Posterior vena cava (tissue), 2 donors: ENCODE results near the gene NCSTN. TPM values are rescaled to one million over a fixed set of nuclear protein-coding genes. Genes with fewer than 3 reads are reported as not detected.
"Not testable (repeated sequence)": the region's sequence is repeated elsewhere in the genome, so short reads cannot be mapped to it uniquely, and the experiment has no call there.

Source experiments
- DNase-seq: peaks from one replicate; pipeline ENCODE4 v3.0.0-alpha.2; 2020; ENCODE audit warnings: low spot score
- intact Hi-C, 2 donors: fragments of 100-400 bp; cut with DNase I; formaldehyde crosslinking; loops; one replicate each; pipeline versions ENCODE4 v1.14.1 to v1.14.2; 2022 to 2023
- total RNA-seq, 2 donors: library from RNA; stranded (reverse); fragmentation: NEBNext Ultra II Directional; extraction: Animal tissue kit (Norgen Biotek cat#: 25700); gene quantifications; one replicate each; pipeline ENCODE4 v1.2.1, GENCODE V29; 2021
- donor health status: DM: yes; HTN: yes; CAD: no.
- donor health status: DM: yes; HTN: yes; CAD: no.

Gene NCSTN
- total RNA-seq, 2 donors from 2014 or later = 57.3 to 78.9 TPM

DNA sequence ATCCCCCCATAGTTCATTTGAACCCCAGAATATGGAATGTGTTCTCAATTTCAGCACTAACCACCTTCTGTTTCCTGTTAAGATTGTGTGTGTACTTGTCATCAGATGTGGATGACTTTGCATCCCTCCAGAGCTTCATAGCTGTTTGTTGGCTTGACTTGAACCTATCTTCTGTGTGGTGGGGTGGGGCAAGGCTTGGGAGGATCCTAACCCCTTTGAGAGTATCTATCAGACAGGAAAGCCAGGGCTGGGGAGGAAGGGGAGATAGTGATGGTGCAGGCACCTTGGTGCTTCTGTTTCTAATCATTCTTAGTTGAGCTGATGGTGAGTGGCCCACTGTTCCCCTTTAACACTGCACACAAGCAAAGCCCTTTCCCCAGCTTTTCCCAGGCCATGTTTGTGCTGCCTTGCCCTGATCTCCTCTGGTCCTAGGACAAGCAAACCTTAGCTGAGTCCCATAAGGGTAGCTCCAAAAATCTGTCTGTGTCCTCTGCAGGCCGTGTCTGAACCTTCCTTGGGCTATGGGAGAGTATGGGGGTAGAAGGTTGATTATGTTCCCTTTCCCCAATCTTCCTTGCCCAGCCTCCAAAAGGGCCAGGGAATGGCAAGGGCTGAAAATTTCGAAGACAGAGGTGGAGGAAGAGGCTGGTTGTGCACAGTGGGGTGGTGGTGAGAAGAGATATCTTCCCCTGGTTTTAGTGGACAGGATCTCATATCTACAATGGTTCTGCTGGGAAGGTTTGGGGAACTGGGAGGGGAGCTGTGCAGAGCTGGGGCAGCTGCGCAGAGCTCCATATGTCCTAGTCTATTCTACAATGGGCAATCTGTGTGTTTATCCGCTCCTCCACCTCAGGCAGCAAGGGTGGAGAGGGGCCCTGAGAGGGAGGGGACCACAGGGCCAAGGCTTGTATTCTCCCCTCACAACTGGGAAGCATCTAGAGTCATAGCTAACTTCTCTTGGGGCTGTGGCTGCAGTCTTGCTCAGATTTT, 25.0 kb downstream of the NCSTN start:
- intact Hi-C loops = no loop called here

DNA sequence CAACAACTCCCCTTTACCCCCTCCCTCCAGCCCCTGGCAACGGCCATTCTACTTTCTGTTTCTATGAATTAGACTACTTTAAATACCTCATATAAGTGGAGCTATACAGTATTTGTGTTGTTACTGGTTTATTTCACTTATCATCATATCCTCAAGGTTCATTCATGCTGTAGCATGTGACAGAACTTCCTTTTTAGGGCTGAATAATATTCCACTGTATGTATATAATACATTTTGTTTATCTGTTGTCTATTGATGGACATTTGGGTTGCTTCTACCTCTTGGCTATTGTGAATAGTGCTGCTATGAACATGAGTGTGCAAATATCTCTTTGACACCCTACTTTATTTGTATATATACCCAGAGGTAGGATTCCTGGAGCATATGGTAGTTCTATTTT, 25.9 kb downstream of the NCSTN start:
- DNase-seq = no peak
- intact Hi-C loops = no loop called here

More for the DNA sequence above, 25.0 kb downstream of the NCSTN start:
- no peak for DNase-seq

DNA sequence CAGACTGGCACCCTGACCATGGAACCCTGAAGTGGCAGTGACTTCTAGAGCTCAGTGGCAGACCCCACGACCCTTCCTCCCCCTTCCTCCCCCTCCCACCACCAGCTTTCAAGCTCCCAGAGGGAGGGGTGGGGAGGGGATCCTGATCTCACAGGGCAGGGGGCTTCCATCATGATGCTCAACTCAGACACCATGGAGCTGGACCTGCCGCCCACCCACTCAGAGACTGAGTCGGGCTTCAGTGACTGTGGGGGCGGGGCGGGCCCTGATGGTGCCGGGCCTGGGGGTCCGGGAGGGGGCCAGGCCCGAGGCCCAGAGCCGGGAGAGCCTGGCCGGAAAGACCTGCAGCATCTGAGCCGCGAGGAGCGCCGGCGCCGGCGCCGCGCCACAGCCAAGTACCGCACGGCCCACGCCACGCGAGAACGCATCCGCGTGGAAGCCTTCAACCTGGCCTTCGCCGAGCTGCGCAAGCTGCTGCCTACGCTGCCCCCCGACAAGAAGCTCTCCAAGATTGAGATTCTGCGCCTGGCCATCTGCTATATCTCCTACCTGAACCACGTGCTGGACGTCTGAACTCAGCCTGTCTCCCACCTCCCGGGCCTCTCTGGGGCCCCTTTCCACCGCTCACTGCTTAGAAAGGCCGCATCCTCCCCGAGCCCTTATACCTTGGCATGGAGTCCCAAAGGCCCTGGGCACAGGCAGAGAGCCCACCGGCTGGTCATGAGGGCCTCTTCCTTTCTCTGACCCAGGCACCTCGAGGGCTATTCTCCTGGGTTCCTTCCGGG, 27.6 kb downstream of the NCSTN start:
- DNase-seq = no peak
- intact Hi-C loops = no loop called here

DNA sequence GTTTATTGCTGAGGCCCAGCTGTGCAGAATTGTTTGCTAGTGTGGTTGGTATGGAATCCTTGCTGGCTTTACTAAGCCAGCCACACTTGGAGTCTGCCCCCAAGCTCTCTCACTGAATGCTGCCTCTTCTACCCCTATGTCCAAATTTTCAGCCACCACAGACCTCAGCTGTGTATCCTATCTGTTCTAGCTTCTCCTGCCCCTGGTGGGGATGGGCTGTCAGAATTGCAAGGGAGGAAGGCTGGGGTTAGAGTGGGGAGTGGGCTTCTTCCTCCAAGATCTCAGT, 28.1 kb downstream of the NCSTN start:
- DNase-seq = no peak
- intact Hi-C loops = no loop called here

DNA sequence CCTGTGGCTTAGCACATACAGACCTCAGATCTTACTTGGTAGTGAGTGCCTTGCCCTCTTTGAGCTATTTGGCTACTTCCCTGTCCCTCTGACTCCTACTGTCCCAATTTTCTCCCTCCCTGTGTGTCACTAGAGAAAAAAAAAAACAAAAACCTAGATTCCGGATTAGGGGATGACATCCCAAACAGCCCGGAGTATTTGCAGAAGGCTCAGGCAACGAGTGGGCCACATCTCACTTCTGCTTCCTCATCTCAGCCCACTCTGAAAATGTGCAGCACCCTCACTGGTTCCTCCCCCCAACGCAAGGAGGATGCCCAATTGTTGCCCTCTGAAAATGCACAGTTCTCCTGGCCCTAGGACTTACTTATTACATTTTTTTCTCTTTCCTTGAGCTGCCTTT, 28.6 kb downstream of the NCSTN start:
- intact Hi-C loops = no loop called here
- DNase-seq = no peak

DNA sequence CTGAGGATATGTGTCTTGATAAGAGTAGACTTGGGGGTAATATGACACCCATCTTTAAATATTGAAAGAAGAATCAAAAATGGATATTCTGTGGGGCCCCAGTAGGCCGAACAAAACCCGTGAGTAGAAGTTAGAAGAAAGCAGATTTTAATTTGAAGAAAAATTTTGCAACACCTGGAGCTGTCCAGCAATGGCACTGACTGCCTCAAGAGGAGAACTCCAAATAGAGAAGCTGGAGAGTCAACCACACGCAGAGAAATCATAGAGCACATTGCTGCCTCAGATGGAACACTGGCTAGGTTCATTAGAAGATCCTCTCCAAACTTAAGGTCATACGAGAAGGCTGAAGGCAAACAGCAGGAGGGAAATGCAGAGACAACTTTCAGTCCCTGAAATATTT, 30.5 kb downstream of the NCSTN start:
- intact Hi-C loops = no loop called here
- no peak for DNase-seq

DNA sequence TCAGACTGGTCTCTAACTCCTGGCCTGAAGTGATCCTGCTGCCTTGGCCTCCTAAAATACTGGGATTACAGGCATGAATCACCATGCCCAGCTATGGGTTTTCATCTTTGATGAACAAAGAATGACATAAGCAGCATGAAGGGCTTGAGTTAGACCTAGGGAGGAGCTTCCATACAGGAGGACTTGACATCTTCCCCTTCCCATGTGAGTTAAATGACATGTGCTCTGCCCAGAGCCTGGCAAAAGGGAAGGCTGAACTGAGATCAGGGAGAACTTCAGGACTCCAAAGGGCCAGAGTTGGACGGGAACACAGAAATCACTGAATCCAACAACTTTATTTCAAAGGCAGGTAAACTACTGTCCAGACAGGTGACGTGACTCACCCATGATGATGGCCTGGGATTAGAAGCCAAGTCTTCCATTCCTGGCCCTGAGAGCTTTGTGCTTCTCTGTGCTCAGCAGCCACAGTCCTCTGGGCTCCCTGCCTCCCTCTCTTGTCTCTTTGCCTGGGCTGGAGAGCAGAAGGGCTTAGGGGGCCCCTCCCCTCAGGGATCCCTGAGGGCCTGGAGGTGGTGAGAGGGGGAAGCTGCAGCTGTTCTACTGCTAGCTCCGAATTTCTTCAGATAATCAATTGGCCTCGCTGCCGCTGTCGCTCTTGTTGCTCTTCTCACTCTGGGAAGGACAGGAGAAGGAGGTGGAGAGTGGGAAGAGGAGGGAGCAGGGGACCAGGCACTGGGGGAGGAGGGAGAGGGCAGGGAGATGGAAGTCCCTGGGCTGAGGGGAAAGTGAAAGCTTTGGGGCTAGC, 31.3 kb downstream of the NCSTN start:
- DNase-seq = no peak
- intact Hi-C loops = no loop called here

DNA sequence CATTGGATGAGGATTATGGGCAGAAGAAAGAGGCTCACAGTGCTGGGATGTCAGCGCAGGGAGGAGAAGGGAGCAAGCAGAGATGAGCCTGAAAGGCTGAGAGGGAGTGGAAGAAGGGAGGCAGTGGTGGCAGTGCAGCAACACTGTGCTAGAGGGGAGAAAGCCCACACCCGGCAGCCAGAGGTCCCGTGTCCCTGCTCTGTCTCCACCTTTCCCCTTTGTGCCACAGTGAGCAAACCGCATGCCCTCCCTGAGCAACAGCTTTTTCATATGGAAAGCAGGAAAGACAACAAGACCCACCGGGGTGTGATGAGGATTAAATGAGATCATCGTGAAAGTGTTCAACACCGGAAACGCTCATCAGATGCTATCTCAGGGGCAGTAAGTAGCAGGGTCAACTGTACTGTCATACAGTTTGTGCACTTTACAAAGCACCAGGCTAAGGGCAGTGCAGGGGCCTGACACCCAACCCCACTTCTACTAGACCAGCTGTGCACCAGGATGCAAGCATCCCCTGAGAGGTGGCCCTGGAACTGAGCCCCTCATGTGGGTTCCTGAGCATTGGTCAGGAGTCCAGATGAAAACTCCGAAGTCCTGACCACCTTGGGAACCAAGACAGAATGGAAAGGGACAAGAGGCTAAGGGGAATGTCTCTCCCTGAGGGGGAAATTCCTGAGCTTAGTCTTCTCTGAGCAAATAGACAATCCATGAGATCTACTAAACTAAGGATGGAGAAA, 32.8 kb downstream of the NCSTN start:
- intact Hi-C loops = no loop called here
- no peak for DNase-seq

DNA sequence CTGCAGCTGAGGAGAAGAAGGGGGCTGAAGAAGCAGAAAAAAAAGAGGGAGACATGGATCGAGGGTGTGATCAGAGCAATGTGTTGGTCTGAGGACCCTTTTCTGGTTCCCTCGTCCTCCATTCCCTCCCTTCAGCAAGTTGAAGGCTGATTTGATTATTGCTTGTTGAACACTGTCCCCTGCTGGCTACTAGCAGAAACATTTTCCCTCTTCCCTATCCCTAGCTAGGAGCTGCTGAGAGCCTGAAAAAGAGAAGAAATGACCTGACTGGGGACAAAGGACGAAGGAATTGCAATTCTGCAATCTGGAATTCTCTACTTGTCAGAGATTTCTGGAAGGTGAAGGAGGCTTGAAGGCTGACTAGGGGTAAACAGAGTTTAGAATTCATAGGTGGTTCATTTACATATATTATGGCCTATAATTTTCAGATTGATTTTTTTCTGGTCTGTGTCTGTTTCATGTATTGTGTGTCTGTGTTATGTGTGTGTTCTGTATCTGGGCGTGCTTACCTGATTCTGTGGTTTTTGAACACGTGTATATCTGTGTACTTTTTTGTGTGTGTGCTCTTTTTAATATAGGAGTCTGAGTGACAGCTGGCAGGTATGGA, 33.4 kb downstream of the NCSTN start:
- DNase-seq = no peak
- intact Hi-C loops = no loop called here

DNA sequence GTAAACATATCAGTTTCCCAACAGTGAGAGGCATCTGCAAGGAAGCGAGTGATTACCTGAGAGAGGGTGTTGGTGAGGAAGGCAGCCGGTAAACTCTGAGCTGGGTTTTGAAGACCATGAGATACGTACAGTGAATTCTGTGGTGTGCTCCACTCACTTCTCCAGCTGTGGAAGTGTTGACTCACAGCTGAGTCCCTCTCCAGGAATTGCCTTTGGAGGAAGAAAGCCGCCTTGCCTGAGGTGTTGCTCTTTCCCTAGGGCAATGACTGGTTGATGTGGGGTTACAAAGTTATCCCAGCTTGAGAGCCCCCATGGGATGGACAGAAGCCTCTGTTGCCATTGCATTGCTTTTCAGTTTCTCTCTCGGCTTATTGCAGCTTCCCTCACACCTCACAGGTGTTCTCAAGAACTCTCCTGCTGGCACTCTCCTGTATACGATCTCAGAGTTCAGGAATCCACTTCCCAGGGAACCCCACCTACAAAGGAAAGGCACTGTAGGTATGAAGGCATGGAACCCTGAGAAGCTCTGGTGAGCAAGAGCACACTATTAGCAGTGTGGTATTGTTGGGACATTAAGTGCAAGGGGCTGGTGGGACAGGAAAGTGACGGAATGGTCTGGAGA, 34.5 kb downstream of the NCSTN start:
- DNase-seq = no peak
- intact Hi-C loops = no loop called here

DNA sequence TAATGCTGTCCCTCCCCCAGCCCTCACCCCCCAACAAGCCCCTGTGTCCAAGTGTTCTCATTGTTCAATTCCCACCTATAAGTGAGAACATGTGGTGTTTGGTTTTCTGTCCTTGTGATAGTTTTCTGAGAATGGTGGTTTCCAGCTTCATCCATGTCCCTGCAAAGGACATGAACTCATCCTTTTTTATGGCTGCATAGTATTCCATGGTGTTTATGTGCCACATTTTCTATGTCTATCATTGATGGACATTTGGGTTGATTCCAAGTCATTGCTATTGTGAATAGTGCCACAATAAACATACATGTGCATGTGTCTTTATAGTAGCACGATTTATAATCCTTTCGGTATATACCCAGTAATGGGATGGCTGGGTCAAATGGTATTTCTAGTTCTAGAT, 41.6 kb downstream of the NCSTN start:
- intact Hi-C loops = not testable (repeated sequence)

DNA sequence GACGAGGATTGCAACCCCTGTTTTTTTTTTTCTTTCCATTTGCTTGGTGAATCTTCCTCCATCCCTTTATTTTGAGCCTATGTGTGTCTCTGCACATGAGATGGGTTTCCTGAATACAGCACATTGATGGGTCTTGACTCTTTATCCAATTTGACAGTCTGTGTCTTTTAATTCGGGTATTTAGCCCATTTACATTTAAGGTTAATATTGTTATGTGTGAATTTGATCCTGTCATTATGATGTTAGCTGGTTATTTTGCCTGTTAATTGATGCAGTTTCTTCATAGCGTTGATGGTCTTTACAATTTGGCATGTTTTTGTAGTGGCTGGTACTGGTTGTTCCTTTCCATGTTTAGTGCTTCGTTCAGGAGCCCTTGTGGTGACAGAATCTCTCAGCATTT, 45.2 kb downstream of the NCSTN start:
- intact Hi-C loops, DNase-seq: not testable (repeated sequence)

More for the DNA sequence above, 41.6 kb downstream of the NCSTN start:
- not testable (repeated sequence) for DNase-seq

DNA sequence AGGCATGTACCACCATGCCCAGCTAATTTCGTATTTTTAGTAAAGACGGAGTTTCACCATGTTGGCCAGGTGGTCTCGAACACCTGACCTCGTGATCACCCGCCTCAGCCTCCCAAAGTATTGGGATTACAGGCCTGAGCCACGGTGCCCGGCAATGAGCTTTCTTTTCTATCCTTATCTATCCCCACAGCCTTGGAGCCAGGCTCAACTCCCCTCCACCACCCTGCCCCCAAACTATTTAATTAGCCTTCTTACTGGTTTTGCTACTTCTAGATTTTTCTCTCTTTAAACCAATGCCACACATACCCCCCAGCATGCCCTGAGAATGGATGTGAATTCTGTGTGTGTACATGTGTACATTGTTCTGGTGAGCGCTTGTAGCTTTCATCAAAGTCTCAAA, 51.5 kb downstream of the NCSTN start:
- DNase-seq = peak; percentile 24
- intact Hi-C loops = no loop called here

DNA sequence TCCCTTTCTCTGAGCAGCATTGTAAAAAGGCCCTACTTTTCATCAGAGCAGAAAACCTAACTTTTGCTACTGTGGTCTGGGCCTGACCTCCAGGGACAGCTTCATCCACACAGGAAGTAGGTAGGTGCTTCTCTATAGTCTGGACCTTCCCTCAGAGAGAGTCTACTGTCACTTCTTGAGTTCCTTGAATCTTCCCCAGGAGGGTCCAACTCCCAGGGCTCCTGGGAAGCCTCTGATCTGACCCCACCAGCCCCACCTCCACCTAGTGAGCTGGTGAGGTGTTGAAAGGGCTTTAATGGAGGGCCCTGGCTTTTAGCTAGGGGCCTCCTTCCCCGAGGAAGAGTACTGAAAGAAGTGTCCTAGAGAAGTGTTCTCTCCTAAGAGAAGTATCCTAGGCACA, 54.5 kb downstream of the NCSTN start:
- intact Hi-C loops = no loop called here
- DNase-seq = no peak

DNA sequence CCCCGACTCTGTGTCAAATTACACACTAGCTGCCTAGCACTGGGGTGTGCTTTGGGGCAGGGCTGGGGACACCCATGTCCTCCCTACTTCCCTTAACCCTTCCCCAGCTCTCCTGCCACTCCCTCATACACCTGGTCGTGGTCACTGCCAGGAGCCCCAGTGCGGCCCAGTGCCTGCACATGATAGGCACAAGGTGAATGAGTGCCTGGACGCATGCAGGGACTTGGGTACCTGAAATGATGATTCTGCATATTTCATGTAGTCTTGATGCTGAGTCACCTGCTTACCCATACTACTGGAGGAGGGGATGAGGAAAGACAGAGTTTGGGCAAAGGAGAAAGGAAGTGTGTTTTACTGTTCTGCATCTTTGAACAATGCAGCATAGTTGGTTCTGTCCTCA, 55.6 kb downstream of the NCSTN start:
- no peak for DNase-seq
- intact Hi-C loops = no loop called here

DNA sequence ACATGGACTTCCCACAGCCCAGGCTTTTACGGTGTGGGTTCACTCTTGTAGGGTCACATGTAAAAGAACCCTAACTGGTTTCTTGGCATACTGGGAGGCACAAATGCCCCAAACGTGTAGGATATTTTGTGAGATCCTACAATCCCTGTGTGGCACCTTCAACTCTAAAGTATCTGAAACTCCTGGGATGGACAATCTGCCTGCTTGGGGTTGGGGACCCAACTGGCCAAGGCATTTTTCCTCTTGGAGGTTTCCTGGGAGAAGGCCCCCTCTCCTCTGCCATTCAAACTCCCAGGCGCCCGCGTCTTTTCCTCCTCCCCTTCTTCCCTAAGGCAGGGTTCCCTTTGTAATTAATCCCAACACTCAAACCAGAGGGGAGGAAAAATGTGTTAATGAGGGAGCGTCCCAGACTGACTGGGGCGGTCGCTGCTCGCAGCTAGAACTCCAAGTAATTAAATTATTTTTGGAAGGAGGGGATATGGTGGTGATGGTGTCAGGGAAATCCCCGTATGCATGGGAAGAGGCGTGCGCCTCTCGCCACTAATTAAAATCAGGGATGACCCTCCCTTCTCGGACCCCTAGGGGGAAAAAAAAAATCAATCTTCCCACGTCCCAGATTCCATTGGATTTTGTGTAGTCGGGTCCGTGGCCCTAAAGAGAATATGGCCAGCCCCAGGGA, 56.5 kb downstream of the NCSTN start:
- intact Hi-C loops = loop anchor here in 1 of 2 donors (5.0 kb wide), 1 partner anchor 1317 kb away; no protein-coding TSS in a partner anchor
- DNase-seq = no peak

DNA sequence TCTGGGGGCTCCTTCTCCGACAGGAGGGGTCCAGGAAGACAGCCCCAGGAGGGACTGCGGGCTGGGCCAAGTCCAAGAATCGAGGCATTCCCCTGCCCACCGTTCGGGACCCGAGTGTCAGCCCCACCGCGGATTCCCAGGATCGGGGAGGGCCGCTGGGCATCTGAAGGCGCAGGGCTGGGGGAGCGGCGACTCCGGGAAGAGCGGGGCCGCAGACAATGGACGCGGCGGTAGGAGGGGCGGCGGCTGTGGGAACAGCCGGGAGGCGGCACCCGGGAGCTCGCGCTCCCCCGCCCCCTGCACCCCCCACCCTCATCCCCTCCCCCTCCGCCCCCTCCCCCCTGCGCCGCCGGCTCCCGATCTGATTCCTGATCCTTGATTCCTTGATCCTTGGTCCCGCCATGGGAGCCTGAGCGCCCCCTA, 57.1 kb downstream of the NCSTN start, which contains the start of gene VANGL2:
Gene VANGL2 (plus strand): TSS at position 342 of the 423 bp plus-strand sequence. CDS start 15,274 bp downstream, outside the sequence.
- DNase-seq = no peak
- intact Hi-C loops = loop anchor here in 1 of 2 donors (5.0 kb wide), 1 partner anchor 1318 kb away; no protein-coding TSS in a partner anchor
